Vagina (tissue), 2 donors: Measurements from ENCODE around the gene SLC1A4.

Experiments
- POLR2AphosphoS5 ChIP-seq, 2 donors: sonication (generic); formaldehyde crosslinking; IDR thresholded peaks; one replicate each; pipeline ENCODE4 v1.9.0; 2017; ENCODE audit warnings: antibody characterized with exemption in 2 of 2, mild to moderate bottlenecking in 2 of 2, low read depth in 1 of 2; ENCODE audit not compliant: insufficient read depth in 1 of 2
- TF ChIP-seq, protein P1 (sequence below), 3 experiments: fragments of 450-650 bp in 2 of 3; fragments of 200-600 bp in 1 of 3; sonication (generic) in 1 of 3; IDR thresholded peaks; one replicate each; pipeline ENCODE4 v1.5.1; 2017 to 2019; ENCODE audit warnings: antibody characterized with exemption in 3 of 3, mild to moderate bottlenecking in 2 of 3, moderate library complexity in 2 of 3

GRCh38 chr2:65013776-65014175 lies 24.6 kb downstream of the SLC1A4 start:
- TF ChIP-seq, protein P1, sequence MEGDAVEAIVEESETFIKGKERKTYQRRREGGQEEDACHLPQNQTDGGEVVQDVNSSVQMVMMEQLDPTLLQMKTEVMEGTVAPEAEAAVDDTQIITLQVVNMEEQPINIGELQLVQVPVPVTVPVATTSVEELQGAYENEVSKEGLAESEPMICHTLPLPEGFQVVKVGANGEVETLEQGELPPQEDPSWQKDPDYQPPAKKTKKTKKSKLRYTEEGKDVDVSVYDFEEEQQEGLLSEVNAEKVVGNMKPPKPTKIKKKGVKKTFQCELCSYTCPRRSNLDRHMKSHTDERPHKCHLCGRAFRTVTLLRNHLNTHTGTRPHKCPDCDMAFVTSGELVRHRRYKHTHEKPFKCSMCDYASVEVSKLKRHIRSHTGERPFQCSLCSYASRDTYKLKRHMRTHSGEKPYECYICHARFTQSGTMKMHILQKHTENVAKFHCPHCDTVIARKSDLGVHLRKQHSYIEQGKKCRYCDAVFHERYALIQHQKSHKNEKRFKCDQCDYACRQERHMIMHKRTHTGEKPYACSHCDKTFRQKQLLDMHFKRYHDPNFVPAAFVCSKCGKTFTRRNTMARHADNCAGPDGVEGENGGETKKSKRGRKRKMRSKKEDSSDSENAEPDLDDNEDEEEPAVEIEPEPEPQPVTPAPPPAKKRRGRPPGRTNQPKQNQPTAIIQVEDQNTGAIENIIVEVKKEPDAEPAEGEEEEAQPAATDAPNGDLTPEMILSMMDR (IDR thresholded peaks at IDR 0.05), result no peak
- no peak for TF ChIP-seq POLR2AphosphoS5 (IDR thresholded peaks at IDR 0.05; ENCODE audit: insufficient read depth in 1 of 2, low read depth in 1 of 2)
